GM13977 (cell line): ENCODE results near the gene ADSS2.

Experiments
- DNase-seq: peaks from one replicate; pipeline ENCODE4 v3.0.0; 2012; ENCODE audit warnings: low spot score
- in situ Hi-C: fragments of 300-500 bp; cut with MboI; formaldehyde crosslinking; loops from one replicate; pipeline ENCODE4 v1.12.0; 2022; ENCODE audit warnings: low sequenced_read_pairs, low pct_unique_long_range_greater_than_20kb, mixed read lengths, inconsistent platforms; ENCODE audit not compliant: unreplicated experiment
- TF ChIP-seq, protein P1 (sequence below): IDR thresholded peaks from 2 replicates; pipeline ENCODE4 v1.5.1; 2012; ENCODE audit warnings: mild to moderate bottlenecking, control low read depth; ENCODE audit not compliant: insufficient read depth; ENCODE audit errors: extremely low read depth, missing control alignments

ADSS2 gene

DNA sequence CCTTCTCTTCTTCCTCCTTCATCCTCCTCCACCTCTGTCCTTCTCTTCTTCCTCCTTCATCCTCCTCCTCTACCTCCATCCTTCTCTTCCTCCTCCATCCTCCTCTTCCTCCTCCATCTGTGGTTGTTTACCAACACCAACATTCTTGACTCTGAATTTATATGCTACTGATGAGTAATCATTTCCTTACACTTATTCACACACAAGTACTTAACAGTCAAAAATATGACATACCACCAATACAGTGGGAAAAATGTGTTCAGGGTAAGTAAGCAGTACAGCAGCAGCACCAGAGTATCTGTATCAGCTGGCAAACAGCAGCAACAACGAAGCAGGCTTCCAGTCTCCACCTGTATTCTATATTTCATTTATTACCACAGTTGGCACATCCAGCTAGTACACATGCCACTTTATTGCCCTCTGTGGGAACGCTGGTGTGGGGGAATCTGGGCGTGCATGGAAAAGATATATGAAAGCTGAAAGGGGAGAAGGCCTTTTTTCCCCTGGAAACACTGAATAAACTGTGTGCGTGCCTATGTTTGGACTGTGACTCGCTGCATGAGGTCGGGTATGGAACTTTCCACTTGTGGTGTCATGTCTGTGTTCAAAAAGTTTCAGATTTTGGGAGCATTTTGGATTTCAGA lies 16.0 kb downstream of the ADSS2 start:
- TF ChIP-seq, protein P1, sequence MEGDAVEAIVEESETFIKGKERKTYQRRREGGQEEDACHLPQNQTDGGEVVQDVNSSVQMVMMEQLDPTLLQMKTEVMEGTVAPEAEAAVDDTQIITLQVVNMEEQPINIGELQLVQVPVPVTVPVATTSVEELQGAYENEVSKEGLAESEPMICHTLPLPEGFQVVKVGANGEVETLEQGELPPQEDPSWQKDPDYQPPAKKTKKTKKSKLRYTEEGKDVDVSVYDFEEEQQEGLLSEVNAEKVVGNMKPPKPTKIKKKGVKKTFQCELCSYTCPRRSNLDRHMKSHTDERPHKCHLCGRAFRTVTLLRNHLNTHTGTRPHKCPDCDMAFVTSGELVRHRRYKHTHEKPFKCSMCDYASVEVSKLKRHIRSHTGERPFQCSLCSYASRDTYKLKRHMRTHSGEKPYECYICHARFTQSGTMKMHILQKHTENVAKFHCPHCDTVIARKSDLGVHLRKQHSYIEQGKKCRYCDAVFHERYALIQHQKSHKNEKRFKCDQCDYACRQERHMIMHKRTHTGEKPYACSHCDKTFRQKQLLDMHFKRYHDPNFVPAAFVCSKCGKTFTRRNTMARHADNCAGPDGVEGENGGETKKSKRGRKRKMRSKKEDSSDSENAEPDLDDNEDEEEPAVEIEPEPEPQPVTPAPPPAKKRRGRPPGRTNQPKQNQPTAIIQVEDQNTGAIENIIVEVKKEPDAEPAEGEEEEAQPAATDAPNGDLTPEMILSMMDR, result no peak
- in situ Hi-C loops, result no loop called here
- no peak for DNase-seq

DNA sequence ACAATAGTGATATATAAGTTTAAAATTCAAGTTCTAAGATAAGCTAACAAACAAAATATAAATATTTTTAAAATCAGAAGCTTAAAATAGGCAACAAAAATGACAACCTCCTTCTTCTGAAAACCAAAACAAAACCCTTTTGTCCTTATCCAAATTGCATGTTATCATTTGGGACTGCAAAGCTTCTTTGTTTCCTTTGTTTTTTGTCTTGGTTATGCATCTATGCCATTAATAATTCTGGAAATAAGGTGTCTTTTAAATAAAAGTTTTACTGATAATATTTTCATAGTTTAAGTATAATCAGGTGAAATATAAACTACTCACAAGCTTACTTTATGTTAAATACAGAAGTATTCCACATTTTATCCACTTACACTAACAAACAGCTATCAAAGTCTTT lies 20.5 kb downstream of the ADSS2 start:
- DNase-seq, result no peak
- in situ Hi-C loops, result no loop called here
- TF ChIP-seq, protein P1, result no peak

DNA sequence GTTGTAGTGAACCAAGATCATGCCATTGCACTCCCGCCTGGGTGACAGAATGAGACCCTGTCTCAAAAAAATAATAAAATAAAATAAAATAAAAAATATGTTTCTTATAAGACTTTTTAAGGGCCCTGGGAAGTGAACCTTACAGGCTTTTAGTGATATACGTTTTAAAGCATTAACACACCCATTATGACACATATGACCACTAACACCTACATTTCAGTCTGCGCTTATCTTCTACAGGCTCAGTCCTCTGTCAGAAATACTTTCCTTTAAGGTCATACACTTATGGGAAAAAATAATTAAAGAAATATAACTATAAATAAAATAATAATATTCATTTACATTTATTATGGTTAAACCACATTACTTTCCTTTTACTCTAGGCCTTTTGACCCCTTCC lies 21.9 kb downstream of the ADSS2 start:
- in situ Hi-C loops, result no loop called here
- TF ChIP-seq, protein P1, result no peak
- no peak for DNase-seq

DNA sequence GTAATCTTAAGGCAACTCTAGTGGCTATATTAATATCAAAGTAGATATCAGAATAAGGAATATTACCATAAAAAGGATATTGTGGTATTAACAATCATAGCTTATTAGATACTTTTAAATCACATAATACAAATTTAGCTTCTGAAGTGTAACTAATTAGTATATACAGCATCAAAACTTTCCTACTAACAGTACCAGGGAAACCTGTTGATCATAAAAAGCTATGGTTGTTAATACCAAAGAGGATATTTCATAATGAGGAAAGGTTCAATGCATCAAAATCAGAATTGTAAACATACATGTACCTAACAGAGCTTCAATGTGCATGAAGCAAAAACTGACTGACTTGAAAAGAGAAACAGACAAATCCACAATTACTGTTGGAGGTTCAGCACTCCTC lies 24.1 kb downstream of the ADSS2 start:
- no peak for DNase-seq
- in situ Hi-C loops, result no loop called here
- TF ChIP-seq, protein P1, result no peak

DNA sequence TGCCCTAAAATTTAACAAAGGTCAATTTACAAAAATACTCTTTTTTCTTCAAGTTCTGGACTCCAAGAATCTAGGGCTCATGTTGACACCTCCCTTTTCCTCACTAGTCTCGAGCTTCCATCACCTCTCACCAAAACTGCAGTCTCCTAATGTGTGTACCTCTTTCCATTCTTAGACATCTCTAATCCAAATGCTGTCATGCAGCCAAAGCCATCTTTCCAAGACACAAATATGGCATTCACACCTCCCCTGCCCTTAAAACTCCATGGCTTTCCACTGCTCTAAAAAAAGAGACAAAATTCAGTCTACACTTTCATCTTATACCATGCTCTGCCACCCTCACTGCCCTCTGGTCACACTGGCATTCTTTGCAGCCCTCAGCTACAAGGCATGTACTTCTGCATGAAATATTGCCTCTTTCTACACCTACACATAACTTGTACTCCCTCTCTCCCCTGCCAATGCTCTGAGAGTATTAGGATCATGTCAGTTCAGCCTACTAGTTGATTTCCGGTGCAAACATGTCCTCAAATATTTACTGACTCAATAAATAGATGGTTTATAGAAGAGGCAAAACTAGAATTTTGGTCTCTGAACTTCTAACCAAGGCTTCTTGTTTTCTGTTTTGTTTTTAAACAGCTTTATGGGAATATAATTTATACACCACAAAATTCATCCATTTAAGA lies 26.9 kb downstream of the ADSS2 start:
- DNase-seq, result no peak
- TF ChIP-seq, protein P1, result no peak
- in situ Hi-C loops, result no loop called here

DNA sequence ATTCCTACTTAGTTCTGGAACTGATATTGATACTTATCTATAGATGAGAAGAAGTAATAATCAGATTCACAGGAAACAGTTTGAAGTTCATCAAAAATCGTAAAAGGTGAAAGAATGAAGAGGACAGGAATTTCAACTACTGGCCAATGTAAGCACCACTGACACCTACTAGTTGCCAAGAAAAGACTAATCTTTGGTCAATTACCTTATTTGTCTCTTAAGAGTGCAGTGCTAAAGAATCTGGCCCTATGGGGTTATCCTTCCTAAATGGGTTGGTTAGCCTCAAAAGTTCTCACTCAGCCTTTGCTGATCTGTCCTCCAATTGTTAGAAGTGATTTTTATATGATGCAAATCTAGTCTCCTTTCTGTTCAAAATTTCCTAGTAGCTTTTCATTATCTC lies 29.5 kb downstream of the ADSS2 start:
- in situ Hi-C loops, result no loop called here
- TF ChIP-seq, protein P1, result no peak
- no peak for DNase-seq
